ENCODE data around the gene RPS6KA1. TPM values are rescaled to one million over a fixed set of nuclear protein-coding genes. Genes with fewer than 3 reads are reported as not detected.

RPS6KA1 gene
- polyA plus RNA-seq, 3 donors: 116 to 189 (median 188) TPM

DNA sequence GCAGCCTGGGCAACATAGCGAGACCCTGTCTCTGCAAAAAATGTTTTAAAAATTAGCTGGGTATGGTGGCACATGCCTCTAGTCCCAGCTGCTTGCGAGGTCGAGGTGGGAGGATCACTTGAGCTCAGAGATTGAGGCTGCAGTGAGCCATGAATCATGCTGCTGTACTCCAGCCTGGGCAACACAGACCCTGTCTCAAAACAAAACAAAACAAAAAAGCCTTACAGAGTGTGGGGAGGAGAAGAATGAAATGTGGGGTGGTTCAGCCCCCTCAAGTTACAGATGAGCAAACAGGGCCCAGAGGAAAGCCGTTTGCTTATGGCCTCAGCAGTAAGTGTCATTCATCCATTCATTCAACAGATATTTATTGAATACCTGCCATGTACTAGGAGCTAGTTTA is 40.7 kb downstream of the RPS6KA1 start:
- DNase-seq: no peak
- intact Hi-C loops (cut with micrococcal nuclease): no loop called here
- WGBS (ENCODE audit: insufficient coverage): no CpG with 5 or more reads among the region's 4 CpGs
- Histone ChIP-seq H2AFZ (ENCODE audit: insufficient read depth, low read depth, low read length, poor library complexity, severe bottlenecking) (no peak overlapping the region), H3K79me2 (ENCODE audit: insufficient read depth, low read length) (peaks cover 52% of the 10 kb centered on the region), H4K20me1 (ENCODE audit: insufficient read depth, low read length) (peaks cover 99% of the 10 kb centered on the region), H3K27me3 (ENCODE audit: control insufficient read depth in 2 of 2, insufficient read depth in 2 of 2, low read length in 2 of 2) (no peaks in the 10 kb centered on the region), H3K9me3 (replicated peaks in 1 of 2; ENCODE audit: control insufficient read depth in 1 of 2, insufficient read depth in 1 of 2, low read length in 2 of 2) (no peaks in the 10 kb centered on the region), H3K4me1 (ENCODE audit: control insufficient read depth in 1 of 2, insufficient read depth in 2 of 2, low read length in 2 of 2) (peaks cover 14 to 18% of the 10 kb centered on the region in 2 donors), H3K27ac (ENCODE audit: low read depth in 1 of 2, low read length in 2 of 2) (peak overlapping the region in 1 of 2 donors; percentile 36), H3K9ac (ENCODE audit: insufficient read depth, low read length, poor library complexity, severe bottlenecking) (no peak overlapping the region), H3K4me3 (replicated peaks in 1 of 3; ENCODE audit: low read depth in 2 of 3, low read length in 3 of 3) (no peak overlapping the region), H3K36me3 (replicated peaks in 1 of 2; ENCODE audit: control insufficient read depth in 1 of 2, insufficient read depth in 2 of 2, low read length in 2 of 2) (peaks cover 92 to 100% of the 10 kb centered on the region in 2 donors), H3K4me2 (replicated peaks; ENCODE audit: extremely low read depth, low read length, poor library complexity, severe bottlenecking) (no peak overlapping the region)
- H3K36me3 Mint-ChIP-seq: peaks cover 82 to 98% of the 10 kb centered on the region in 2 donors
- H3K27ac Mint-ChIP-seq: peak overlapping the region in 2 of 7 donors; percentile 26 to 80
- H3K4me3 Mint-ChIP-seq: no peak overlapping the region
- peaks cover 0 to 2% (median 0%) of the 10 kb centered on the region in 3 donors for H3K27me3 Mint-ChIP-seq (ENCODE audit: low read depth in 3 of 3)
- no peaks in the 10 kb centered on the region for H3K9me3 Mint-ChIP-seq
- peaks cover 17% of the 10 kb centered on the region for H3K4me1 Mint-ChIP-seq
- TF ChIP-seq CTCF (IDR thresholded peaks at IDR 0.05): no peak

- no peaks in the 10 kb centered on the region for H3K9me3 ChIP-seq (replicated peaks in 1 of 2; ENCODE audit: control insufficient read depth in 1 of 2, insufficient read depth in 1 of 2, low read length in 2 of 2)
- H3K4me3 ChIP-seq (replicated peaks in 1 of 3; ENCODE audit: low read depth in 2 of 3, low read length in 3 of 3): no peak overlapping the region
- no peak for DNase-seq
- peaks cover 98% of the 10 kb centered on the region for H4K20me1 ChIP-seq (ENCODE audit: insufficient read depth, low read length)
- H3K4me1 ChIP-seq (ENCODE audit: control insufficient read depth in 1 of 2, insufficient read depth in 2 of 2, low read length in 2 of 2): peaks cover 14 to 18% of the 10 kb centered on the region in 2 donors
- no peak overlapping the region for H3K4me3 Mint-ChIP-seq
- peaks cover 22% of the 10 kb centered on the region for H3K4me1 Mint-ChIP-seq
- H2AFZ ChIP-seq (ENCODE audit: insufficient read depth, low read depth, low read length, poor library complexity, severe bottlenecking): no peak overlapping the region
- no peak overlapping the region for H3K27ac ChIP-seq (ENCODE audit: low read depth in 1 of 2, low read length in 2 of 2)
- H3K36me3 Mint-ChIP-seq: peaks cover 86 to 98% of the 10 kb centered on the region in 2 donors
- H3K27me3 ChIP-seq (ENCODE audit: control insufficient read depth in 2 of 2, insufficient read depth in 2 of 2, low read length in 2 of 2): no peaks in the 10 kb centered on the region
- no peaks in the 10 kb centered on the region for H3K9me3 Mint-ChIP-seq
- no peak overlapping the region for H3K9ac ChIP-seq (ENCODE audit: insufficient read depth, low read length, poor library complexity, severe bottlenecking)
- WGBS (ENCODE audit: insufficient coverage): 94% methylated on average over 6 of the region's 8 CpGs
- peak overlapping the region in 1 of 7 donors; percentile 58 for H3K27ac Mint-ChIP-seq
- H3K27me3 Mint-ChIP-seq (ENCODE audit: low read depth in 3 of 3): peaks cover 0 to 2% (median 0%) of the 10 kb centered on the region in 3 donors
- H3K36me3 ChIP-seq (replicated peaks in 1 of 2; ENCODE audit: control insufficient read depth in 1 of 2, insufficient read depth in 2 of 2, low read length in 2 of 2): peaks cover 89 to 99% of the 10 kb centered on the region in 2 donors
- H3K4me2 ChIP-seq (replicated peaks; ENCODE audit: extremely low read depth, low read length, poor library complexity, severe bottlenecking): no peak overlapping the region
- no peak for TF ChIP-seq CTCF (IDR thresholded peaks at IDR 0.05)
- intact Hi-C loops (cut with micrococcal nuclease): no loop called here
- peaks cover 44% of the 10 kb centered on the region for H3K79me2 ChIP-seq (ENCODE audit: insufficient read depth, low read length)
Observed at GRCh38 chr1:26571381-26571780, 41.8 kb downstream of the RPS6KA1 start.

Measured in CD14-positive monocyte (primary cell).